HepG2 (cell line): ENCODE results near the gene C20orf144.

Experiments
- IRF2 ChIP-seq: IDR thresholded peaks from 2 replicates; pipeline ENCODE4 v1.6.1; 2018; ENCODE audit warnings: missing genetic modification reagents, missing compliant biosample characterization
- ZNF784 ChIP-seq: sonication (generic); formaldehyde crosslinking; IDR thresholded peaks from 2 replicates; pipeline ENCODE4 v1.5.1; 2020; ENCODE audit warnings: missing genetic modification reagents, mild to moderate bottlenecking, borderline replicate concordance

DNA sequence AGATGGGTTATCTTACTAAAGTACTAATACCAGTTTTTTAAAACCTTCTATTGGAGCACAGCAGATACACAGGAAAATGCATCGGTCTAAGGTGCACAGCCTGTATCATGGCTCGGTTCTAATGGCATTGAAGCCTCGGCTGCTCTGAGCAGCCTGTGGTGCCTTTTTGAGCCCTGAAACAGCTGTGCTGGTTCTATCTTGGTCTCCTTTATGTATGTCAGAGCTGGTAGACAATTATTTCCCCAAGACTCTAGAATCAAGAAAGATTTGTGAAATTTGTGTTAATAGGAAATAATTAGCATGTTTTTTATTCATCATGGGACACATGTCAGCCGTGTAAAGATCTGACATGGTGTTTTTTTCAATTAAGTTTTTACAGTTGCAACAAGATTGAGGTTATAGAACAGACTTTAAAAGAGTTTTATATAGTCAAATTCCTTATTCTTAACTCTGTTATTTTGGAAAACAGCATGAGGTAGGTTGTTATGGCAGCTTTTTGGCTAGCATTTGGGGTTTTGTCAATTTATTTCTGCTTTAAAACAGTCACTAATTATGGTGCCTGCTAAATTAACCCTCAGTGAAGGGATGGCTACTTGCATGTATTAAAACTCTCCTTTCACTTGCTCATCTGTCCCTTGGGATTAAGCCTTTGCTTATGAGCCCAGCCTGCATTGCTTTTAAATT lies 40.3 kb upstream of the C20orf144 start:
- no peak for TF ChIP-seq ZNF784
- TF ChIP-seq IRF2 (CRISPR knock-in tag) = no peak
